Prostate gland (tissue), 2 donors: ENCODE measurements around the gene HMCES. TPM values are rescaled to one million over a fixed set of nuclear protein-coding genes. Genes with fewer than 3 reads are reported as not detected.
A peak's percentile ranks its signal among the peaks of the same experiment; 100 is the strongest.

Experiments
- DNase-seq: peaks from one replicate; pipeline ENCODE4 v3.0.0-alpha.2; 2019; ENCODE audit warnings: low spot score
- H3K27ac ChIP-seq, 2 donors: fragments of 200-600 bp; sonication (generic); 2 replicates each; pipeline ENCODE4 v1.5.1; 2017 to 2019
- H3K27me3 ChIP-seq: fragments of 200-600 bp; sonication (generic); replicated peaks from 2 replicates; pipeline ENCODE4 v1.5.1; 2019; ENCODE audit not compliant: insufficient read depth
- H3K36me3 ChIP-seq, 2 donors: fragments of 200-600 bp; sonication (generic); 1 replicate in 1 of 2; 2 replicates in 1 of 2; pipeline versions ENCODE4 v1.5.1 to v1.8.1; 2017 to 2019
- H3K4me1 ChIP-seq: fragments of 200-600 bp; sonication (generic); replicated peaks from 2 replicates; pipeline ENCODE4 v1.5.1; 2019
- H3K4me3 ChIP-seq, 2 donors: fragments of 200-600 bp; sonication (generic); 2 replicates each; pipeline ENCODE4 v1.5.1; 2017 to 2019
- H3K9me3 ChIP-seq: fragments of 200-600 bp; sonication (generic); 2 replicates; pipeline ENCODE4 v1.5.1; 2017
- POLR2A ChIP-seq: fragments of 450-650 bp; IDR thresholded peaks from one replicate; pipeline ENCODE4 v1.6.1; 2016; ENCODE audit warnings: antibody characterized with exemption, mild to moderate bottlenecking
- POLR2AphosphoS5 ChIP-seq: sonication (generic); formaldehyde crosslinking; IDR thresholded peaks from one replicate; pipeline ENCODE4 v1.6.1; 2017; ENCODE audit warnings: antibody characterized with exemption
- WGBS: methylation state at CpG from one replicate; pipeline ENCODE4 v1.1.5; 2018; 5-methylcytosine and 5-hydroxymethylcytosine counted together
- intact Hi-C: fragments of 100-400 bp; cut with DNase I; formaldehyde crosslinking; loops from one replicate; pipeline ENCODE4 v1.14.2; 2022
- total RNA-seq, 2 donors: library from RNA; depleted of rRNA; stranded (reverse); fragments of >200 nt; gene quantifications; one replicate each; pipeline ENCODE4 v1.1.0, GENCODE V29; 2016
- TF ChIP-seq, protein P1 (sequence below), 4 experiments: fragments of 200-600 bp in 2 of 4; fragments of 450-650 bp in 2 of 4; sonication (generic) in 2 of 4; IDR thresholded peaks; 1 replicate in 3 of 4; 2 replicates in 1 of 4; pipeline ENCODE4 v1.5.1; 2016 to 2019; ENCODE audit warnings: antibody characterized with exemption in 4 of 4, mild to moderate bottlenecking in 2 of 4, moderate library complexity in 2 of 4

The HMCES gene
- total RNA-seq, 2 donors from 2014 or later, result 29.1 to 34.9 TPM

DNA sequence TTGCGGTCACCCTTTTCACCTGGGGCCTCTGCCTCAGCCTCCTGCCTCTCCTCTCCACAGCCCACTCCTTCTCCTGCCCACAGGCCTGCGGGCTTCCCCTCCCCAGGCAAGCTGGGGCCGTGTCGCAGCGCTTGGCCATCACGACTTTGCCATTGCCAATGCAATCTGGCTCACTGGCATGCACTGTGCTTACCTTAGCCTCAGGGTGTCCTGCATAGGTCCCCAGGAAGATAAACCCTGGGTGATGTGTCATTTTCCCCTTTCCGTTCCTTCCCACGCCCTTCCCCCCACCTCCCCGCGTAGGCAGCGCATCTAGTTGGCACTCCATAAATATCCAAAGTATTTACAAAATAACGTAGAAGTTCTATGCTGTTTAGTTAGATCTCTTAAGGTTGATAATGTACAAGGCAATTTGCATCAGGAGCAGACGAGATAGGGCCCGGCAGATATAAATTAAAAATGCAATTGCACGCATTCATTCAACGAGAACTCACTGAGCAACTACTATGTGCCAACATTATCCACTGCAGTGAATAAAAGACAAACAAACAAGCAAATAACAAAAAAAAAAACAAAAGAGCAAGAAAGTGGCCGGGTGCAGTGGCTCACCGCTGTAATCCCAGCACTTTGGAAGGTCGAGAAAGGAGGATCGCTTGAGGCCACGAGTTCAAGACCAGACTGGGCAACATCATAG is 30.2 kb upstream of the HMCES start:
- 44% methylated on average over 21 of the region's 21 CpGs for WGBS
- no peak for TF ChIP-seq POLR2AphosphoS5
- no peak for TF ChIP-seq POLR2A
- H3K9me3 ChIP-seq, result no peaks in the 10 kb centered on the region
- intact Hi-C loops, result loop anchor here (5.0 kb wide), 2 partner anchors 66 to 276 kb away; partner anchors contain the start of gene CNBP
- H3K27ac ChIP-seq, result peak overlapping the region in 1 of 2 donors; percentile 85
- H3K36me3 ChIP-seq, result peaks cover 0 to 12% of the 10 kb centered on the region in 2 donors
- peak overlapping the region; percentile 68 to 98 for H3K4me3 ChIP-seq
- H3K4me1 ChIP-seq, result peaks cover 7% of the 10 kb centered on the region
- no peak for DNase-seq
- no peaks in the 10 kb centered on the region for H3K27me3 ChIP-seq

DNA sequence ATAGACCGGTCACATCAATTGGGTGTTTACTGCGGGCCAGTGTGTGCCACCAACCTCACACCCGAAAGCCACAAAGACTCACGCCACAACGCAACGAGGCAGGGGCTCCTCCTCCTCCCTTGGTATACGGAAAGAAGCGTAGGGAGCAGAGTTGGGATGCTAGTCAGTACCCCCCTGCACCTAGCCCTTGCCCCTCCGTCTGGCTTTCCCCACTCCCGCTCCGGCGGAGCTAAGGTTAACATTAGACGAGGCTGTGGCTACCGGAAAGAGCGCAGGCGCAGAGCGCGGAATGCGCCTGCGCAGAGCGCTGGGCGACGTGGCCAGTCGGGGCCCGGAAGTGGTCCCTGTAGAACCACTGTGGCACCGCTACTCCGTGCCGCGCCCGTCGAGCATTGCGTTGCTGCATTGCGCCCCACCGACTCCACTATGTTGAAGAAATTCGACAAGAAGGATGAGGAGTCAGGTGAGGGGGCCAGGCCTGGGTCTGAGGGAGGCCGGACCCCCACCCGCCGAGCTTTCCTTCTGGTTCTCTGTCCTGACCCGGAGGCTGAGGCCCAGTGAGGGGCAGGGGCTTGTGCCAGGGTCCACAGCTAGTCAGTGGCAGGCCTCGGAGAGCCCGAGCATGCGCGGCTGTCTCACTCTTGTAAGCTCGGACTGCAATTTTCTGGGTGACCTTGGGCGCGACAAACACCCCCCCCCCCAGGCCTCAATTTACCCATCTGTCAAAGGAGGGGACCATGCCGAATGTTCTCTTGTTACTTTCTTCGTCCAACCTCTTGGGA is 29.2 kb upstream of the HMCES start, which contains the start of gene COPG1:
Gene COPG1 (plus strand): TSS at position 323 of the 782 bp plus-strand sequence. CDS start 104 bp downstream, at position 427.
- DNase-seq, result peak; percentile 77
- Histone ChIP-seq H3K36me3 (peaks cover 0 to 15% of the 10 kb centered on the region in 2 donors), H3K9me3 (no peaks in the 10 kb centered on the region), H3K27me3 (no peaks in the 10 kb centered on the region), H3K27ac (peak within 1 kb of the TSS; percentile 81 to 85), H3K4me1 (peaks cover 7% of the 10 kb centered on the region), H3K4me3 (peak within 1 kb of the TSS; percentile 68 to 98)
- TF ChIP-seq, protein P1, sequence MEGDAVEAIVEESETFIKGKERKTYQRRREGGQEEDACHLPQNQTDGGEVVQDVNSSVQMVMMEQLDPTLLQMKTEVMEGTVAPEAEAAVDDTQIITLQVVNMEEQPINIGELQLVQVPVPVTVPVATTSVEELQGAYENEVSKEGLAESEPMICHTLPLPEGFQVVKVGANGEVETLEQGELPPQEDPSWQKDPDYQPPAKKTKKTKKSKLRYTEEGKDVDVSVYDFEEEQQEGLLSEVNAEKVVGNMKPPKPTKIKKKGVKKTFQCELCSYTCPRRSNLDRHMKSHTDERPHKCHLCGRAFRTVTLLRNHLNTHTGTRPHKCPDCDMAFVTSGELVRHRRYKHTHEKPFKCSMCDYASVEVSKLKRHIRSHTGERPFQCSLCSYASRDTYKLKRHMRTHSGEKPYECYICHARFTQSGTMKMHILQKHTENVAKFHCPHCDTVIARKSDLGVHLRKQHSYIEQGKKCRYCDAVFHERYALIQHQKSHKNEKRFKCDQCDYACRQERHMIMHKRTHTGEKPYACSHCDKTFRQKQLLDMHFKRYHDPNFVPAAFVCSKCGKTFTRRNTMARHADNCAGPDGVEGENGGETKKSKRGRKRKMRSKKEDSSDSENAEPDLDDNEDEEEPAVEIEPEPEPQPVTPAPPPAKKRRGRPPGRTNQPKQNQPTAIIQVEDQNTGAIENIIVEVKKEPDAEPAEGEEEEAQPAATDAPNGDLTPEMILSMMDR (IDR thresholded peaks at IDR 0.05), result peak in 1 of 4 experiments; percentile 29
- peak; percentile 95 for TF ChIP-seq POLR2A
- TF ChIP-seq POLR2AphosphoS5, result peak; percentile 96
- WGBS, result under 1% methylated on average over 48 of the region's 48 CpGs
- intact Hi-C loops, result loop anchor here (5.0 kb wide), 2 partner anchors 67 to 277 kb away; partner anchors contain the start of gene CNBP

DNA sequence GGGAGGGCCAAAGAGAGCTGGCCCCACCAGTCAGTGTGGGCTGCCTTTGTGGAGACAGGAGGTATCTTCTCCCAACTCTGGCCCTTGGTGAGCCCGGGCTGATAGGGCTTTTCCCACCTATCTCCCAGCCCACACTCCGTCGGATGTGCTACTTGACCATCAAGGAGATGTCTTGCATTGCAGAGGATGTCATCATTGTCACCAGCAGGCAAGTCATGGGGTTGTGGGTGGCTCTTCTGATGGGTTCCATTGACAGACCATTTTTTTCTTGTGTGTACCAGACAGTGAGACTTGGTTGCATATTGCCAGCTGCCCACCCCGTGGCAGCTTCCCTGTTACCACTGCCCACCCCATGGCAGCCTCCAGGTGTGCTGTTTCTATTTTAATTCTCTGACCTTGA is 25.9 kb upstream of the HMCES start:
- DNase-seq, result no peak
- Histone ChIP-seq H3K27me3 (no peaks in the 10 kb centered on the region), H3K27ac (no peak overlapping the region), H3K4me1 (peaks cover 7% of the 10 kb centered on the region), H3K36me3 (peaks cover 21 to 41% of the 10 kb centered on the region in 2 donors), H3K4me3 (no peak overlapping the region), H3K9me3 (no peaks in the 10 kb centered on the region)
- no peak for TF ChIP-seq POLR2A
- WGBS, result 93% methylated on average over 4 of the region's 4 CpGs
- intact Hi-C loops, result no loop called here

DNA sequence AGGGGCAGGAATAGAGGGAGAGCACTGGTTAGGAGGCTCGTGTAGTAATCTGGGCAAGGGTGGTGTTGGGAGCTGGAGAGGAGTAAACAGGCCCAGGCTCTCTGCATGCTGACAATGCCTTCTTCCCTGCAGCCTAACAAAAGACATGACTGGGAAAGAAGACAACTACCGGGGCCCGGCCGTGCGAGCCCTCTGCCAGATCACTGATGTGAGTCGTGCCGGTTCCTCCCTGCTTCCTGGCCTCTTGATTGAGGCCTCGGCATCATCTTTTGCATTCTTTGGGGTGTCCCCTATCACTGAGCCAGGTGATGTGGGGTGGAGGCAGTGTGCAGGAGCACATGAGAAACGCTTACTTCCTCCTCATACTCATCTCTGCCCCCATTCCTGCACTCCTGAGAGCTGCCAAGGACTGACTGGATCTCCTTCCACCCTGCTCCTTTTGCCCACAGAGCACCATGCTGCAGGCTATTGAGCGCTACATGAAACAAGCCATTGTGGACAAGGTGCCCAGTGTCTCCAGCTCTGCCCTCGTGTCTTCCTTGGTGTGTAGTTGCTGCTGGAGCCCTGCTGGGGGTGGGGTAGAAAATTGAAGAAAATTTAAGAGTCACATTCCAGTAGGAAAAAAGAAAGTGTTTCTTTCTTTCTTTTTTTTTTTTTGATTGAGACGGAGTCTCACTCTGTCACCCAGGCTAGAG is 24.0 kb upstream of the HMCES start:
- H3K4me1 ChIP-seq, result peaks cover 7% of the 10 kb centered on the region
- H3K27me3 ChIP-seq, result no peaks in the 10 kb centered on the region
- intact Hi-C loops, result no loop called here
- WGBS, result 88% methylated on average over 12 of the region's 12 CpGs
- no peak overlapping the region for H3K27ac ChIP-seq
- no peak for TF ChIP-seq POLR2AphosphoS5
- TF ChIP-seq POLR2A, result no peak
- TF ChIP-seq, protein P1 (IDR thresholded peaks at IDR 0.05), result no peak
- H3K4me3 ChIP-seq, result no peak overlapping the region
- no peak for DNase-seq
- H3K36me3 ChIP-seq, result peaks cover 26 to 46% of the 10 kb centered on the region in 2 donors
- H3K9me3 ChIP-seq, result no peaks in the 10 kb centered on the region

DNA sequence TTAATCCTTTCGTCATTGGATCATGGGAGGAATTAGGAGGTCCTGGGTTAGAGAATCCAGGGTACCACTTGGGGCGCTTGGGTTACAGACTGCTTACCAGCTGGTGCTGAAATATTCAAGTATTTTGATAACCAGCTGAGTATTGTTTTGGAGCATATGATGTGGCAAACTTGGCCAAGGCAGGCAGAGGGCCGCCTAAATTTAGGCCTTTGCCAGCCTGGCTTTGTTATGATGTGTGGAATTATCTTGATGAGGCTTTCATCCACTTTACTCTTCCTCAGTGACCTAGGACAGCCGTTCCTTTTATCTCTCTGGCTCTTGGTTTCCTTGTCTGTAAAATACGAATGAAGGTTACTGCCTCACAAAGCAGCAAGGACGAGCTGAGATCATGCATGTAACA is 22.4 kb upstream of the HMCES start:
- no peak overlapping the region for H3K27ac ChIP-seq
- H3K4me1 ChIP-seq, result peaks cover 4% of the 10 kb centered on the region
- peaks cover 35 to 62% of the 10 kb centered on the region in 2 donors for H3K36me3 ChIP-seq
- H3K27me3 ChIP-seq, result no peaks in the 10 kb centered on the region
- intact Hi-C loops, result no loop called here
- no peak for DNase-seq
- 81% methylated on average over 6 of the region's 6 CpGs for WGBS
- H3K4me3 ChIP-seq, result no peak overlapping the region
- TF ChIP-seq POLR2AphosphoS5 (no peak), POLR2A (no peak)
- TF ChIP-seq, protein P1 (IDR thresholded peaks at IDR 0.05), result no peak
- H3K9me3 ChIP-seq, result no peaks in the 10 kb centered on the region
